ENCODE results near the gene IL6R.

DNA sequence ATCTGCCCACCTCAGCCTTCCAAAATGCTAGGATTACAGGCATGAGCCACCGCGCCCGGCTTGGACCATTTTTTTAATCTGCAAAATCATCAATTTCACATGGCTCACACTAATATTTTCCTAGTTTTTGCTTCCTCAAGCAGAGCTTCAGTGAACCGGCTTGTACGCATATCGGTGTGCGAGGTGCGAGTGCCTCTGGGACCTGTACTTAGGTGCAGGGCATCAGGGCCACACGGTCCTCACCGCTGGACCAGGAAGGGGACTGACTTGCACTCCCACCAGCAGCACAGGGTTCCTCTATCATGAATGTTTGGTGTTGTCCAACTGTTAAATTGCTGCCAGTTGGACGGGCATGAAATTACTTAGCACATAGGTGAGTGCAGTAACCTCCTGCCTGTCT lies 112.5 kb downstream of the IL6R start:
- no peak for TF ChIP-seq EZH2 (IDR thresholded peaks at IDR 0.05)
- no peak for TF ChIP-seq POLR2AphosphoS5 (IDR thresholded peaks at IDR 0.05; ENCODE audit: borderline replicate concordance, low read depth, low read length)

Measured in SK-N-MC (cell line).